SK-N-MC (cell line): ENCODE measurements around the gene CDH24.

Experiments used
- EZH2 ChIP-seq: fragments of 200-600 bp; sonication (generic); IDR thresholded peaks from one replicate; pipeline ENCODE4 v1.6.1; 2017; ENCODE audit warnings: antibody characterized with exemption
- FOXP2 ChIP-seq: optimal IDR thresholded peaks from 2 replicates; pipeline ENCODE3; 2011; ENCODE audit warnings: mild to moderate bottlenecking, moderate library complexity; ENCODE audit not compliant: insufficient read depth; ENCODE audit errors: extremely low read length, control extremely low read depth
- POLR2AphosphoS5 ChIP-seq: IDR thresholded peaks from 2 replicates; pipeline ENCODE4 v1.6.1; 2012; ENCODE audit warnings: mild to moderate bottlenecking, low read depth, low read length, borderline replicate concordance

DNA sequence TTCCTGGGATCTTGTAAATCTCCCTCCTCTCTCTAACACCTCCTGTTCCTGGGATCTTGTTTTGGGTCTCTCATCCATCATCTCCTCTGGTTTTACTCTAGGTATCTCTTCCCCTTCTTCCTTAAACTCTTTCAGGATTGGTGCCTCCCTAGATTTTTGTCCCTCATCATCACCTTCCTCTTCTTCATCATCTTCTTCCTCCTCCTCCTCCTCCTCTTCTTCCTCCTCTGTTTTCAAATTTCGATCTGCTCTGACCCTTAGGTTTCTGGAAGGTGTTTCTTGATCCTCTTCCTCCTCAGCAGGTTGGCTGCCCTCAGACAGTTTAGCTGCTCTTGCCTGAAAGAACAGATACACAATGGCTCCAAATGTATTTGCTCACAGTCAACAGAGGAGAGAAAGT lies 23.2 kb upstream of the CDH24 start:
- TF ChIP-seq FOXP2 = no peak
- TF ChIP-seq POLR2AphosphoS5 = no peak
- TF ChIP-seq EZH2 = no peak
